NCI-H345 treated with DMSO at 0.1 percent for 48 hours (cell line): ENCODE data around the gene DPPA3.
"Not testable (repeated sequence)": the region's sequence is repeated elsewhere in the genome, so short reads cannot be mapped to it uniquely, and the experiment has no call there.

Source experiments
- DNase-seq: peaks from one replicate; lab custom pipeline; 2025; ENCODE audit not compliant: unreplicated experiment; lab: John Stamatoyannopoulos, UW

Gene DPPA3

GRCh38 chr12:7729746-7730145 is 18.5 kb downstream of the DPPA3 start:
- no peak for DNase-seq

DNA sequence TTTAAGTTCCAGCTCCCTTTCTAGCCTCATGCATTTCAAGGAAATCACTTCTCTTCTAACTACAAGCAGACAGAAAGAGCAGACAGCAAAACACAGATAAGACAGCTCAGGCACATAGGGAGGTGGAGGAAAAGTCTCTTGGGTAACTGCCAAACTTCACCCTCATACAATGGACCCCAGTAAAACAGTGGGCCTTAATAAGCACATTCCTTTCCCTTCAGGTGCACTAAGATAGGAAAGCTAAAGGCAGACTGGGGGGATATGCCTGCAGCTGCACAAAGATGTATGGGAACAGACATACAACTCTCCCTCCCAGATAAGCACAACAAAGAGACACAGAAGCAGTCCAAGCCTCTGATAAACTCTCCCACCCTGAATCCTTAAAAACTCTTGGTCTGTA is 19.8 kb downstream of the DPPA3 start:
- not testable (repeated sequence) for DNase-seq

DNA sequence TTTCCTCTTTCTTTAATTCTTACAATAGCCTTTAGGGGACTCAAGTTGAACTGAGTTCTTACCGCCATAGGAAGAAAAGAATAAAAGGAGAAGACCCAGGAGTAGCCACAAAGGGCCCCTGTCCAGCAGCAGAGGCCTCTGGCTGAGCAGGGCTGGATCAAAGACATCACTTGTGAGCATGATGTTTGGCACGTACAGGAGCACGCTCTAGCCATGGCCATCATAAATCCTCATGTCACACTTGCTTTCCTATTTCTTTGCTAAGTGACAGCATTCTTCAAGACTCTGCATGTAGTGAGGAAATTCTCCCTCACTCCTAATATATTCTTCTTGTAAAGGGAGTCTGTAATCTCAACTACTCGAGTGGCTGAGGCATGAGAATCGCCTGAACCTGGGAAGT is 20.3 kb downstream of the DPPA3 start:
- DNase-seq, result no peak

- no peak for DNase-seq
Measured at GRCh38 chr12:7732993-7733392, 21.8 kb downstream of the DPPA3 start.

- no peak for DNase-seq
Measured at GRCh38 chr12:7747246-7747645, 36.0 kb downstream of the DPPA3 start, which contains the start of gene CLEC4C. TSS of gene CLEC4C (minus strand) at chr12:7747375. CDS start at chr12:7747348, 27 bp downstream.

GRCh38 chr12:7748852-7749251 is 37.6 kb downstream of the DPPA3 start:
- no peak for DNase-seq

GRCh38 chr12:7749442-7749841 is 38.2 kb downstream of the DPPA3 start:
- DNase-seq, result no peak

GRCh38 chr12:7750350-7750749 is 39.1 kb downstream of the DPPA3 start:
- DNase-seq, result no peak

- no peak for DNase-seq
Measured at GRCh38 chr12:7751394-7751793, 40.2 kb downstream of the DPPA3 start.

- DNase-seq, result not testable (repeated sequence)
Measured at GRCh38 chr12:7751941-7752922, 41.0 kb downstream of the DPPA3 start.

DNA sequence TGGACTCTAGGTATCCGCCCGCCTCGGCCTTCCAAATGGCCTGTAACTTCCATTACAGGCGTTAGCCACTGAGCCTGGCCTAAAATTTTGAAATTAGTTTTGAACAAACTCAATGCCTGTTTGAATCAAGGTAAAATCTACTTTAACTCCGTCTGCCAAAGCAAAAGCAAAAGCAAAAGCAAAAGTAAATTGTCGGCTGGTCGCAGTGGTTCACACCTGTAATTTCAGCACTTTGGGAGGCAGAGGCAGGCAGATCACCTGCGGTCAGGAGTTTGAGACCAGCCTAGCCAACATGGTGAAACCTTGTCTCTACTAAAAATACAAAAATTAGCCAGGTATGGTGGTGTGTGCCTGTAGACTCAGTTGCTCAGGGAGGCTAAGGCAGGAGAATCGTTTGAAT is 44.4 kb downstream of the DPPA3 start:
- not testable (repeated sequence) for DNase-seq

DNA sequence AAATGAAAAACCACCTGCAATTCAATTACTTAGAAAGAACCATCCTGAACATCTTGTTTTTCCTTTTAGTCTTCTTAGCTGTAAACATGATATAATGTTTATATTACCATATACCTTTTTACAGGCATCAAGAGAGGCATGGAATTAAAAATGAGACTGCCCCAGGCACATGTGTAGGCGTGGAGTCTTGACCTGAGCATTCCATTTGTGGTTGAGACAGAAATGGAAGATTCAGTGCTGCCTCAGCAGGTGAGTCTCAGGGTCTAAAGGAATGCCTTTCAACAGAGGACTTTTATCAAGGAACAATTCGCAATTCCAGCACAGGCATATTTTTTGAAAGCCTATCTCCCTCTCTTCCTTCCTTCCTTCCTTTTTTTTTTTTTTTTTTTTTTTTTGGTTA is 45.8 kb downstream of the DPPA3 start:
- no peak for DNase-seq

DNA sequence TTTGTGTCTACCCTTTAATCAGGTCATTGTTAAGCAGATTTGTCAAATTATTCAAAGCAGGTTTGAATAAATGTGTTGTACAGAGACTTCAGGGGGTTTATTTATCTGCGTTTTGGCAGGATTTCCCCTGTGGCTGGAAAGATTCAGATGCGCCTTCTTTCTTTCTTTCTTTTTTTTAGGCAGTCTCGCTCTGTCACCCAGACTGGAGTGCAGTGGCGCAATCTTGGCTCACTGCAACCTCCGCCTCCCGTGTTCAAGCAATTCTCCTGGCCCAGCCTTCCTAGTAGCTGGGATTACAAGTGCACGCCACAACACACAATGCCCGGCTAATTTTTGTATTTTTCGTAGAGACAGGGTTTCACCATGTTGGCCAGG is 47.5 kb downstream of the DPPA3 start:
- DNase-seq, result no peak
